Activated CD4-positive, alpha-beta memory T cell treated with anti-CD3 and anti-CD28 coated beads for 36 hours (primary cell): ENCODE results near the gene RHBDD3. TPM values are rescaled to one million over a fixed set of nuclear protein-coding genes. Genes with fewer than 3 reads are reported as not detected.

Experiments used
- CTCF ChIA-PET: fragments of 350-600 bp; sonication (Branson Sonifier 250); formaldehyde crosslinking; loops from one replicate; lab custom pipeline; 2021; ENCODE audit warnings: antibody characterized with exemption, inconsistent platforms; lab: Charles Lee
- POLR2A ChIA-PET: fragments of 350-600 bp; sonication (Branson Sonifier 250); formaldehyde crosslinking; loops from one replicate; lab custom pipeline; 2021; ENCODE audit warnings: antibody characterized with exemption; lab: Charles Lee
- DNase-seq: peaks from one replicate; pipeline ENCODE4 v3.0.0-alpha.2; 2020
- H3K27ac Mint-ChIP-seq: one replicate; pipeline ENCODE4 v1.8.0; 2021; ENCODE audit warnings: mixed read lengths
- H3K27me3 Mint-ChIP-seq: one replicate; pipeline ENCODE4 v1.8.0; 2021; ENCODE audit warnings: mixed read lengths
- H3K36me3 Mint-ChIP-seq: one replicate; pipeline ENCODE4 v1.8.0; 2021; ENCODE audit warnings: mixed read lengths
- H3K4me1 Mint-ChIP-seq: one replicate; pipeline ENCODE4 v1.8.0; 2021; ENCODE audit warnings: low read depth, mixed read lengths
- H3K4me3 Mint-ChIP-seq: one replicate; pipeline ENCODE4 v1.8.0; 2021; ENCODE audit warnings: mild to moderate bottlenecking, mixed read lengths
- H3K9me3 Mint-ChIP-seq: one replicate; pipeline ENCODE4 v1.8.0; 2021; ENCODE audit warnings: mixed read lengths
- intact Hi-C: fragments of 100-400 bp; cut with micrococcal nuclease; formaldehyde crosslinking; loops from one replicate; pipeline ENCODE4 v1.15.1; 2023
- total RNA-seq, 2 experiments: library from RNA; stranded (reverse); gene quantifications; one replicate each; pipeline ENCODE4 v1.2.3, GENCODE V29; 2021

The RHBDD3 gene
- total RNA-seq, 2 experiments from 2014 or later, result 20.2 to 21.1 TPM

DNA sequence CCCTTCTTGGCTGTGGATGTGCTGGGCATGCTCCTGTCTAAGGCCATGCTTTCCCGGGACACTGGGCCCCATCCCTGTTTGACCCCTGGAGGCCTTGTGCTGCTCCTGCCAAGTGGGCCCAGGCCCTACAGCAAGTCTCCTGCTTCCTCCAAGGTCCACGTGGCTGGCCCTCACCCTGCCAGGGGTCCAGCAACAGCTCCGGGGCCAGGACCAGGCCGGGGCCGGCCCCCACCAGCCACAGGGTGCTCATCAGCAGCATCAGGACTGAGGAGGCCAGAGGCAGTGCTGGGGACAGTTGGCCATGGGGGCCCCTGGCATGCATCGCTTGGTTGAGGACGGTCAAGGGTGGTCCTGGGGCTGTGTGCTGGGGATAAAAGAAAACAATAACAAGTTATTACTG is 2.5 kb downstream of the RHBDD3 start:
- CTCF ChIA-PET, result no interaction called here
- no peak for DNase-seq
- H3K4me1 Mint-ChIP-seq, result peaks cover 20% of the 10 kb centered on the region
- no peak overlapping the region for H3K27ac Mint-ChIP-seq
- intact Hi-C loops, result loop anchor here (5.0 kb wide), 2 partner anchors 42 to 122 kb away; partner anchors contain the start of genes AP1B1 and GAS2L1
- H3K9me3 Mint-ChIP-seq, result no peaks in the 10 kb centered on the region
- POLR2A ChIA-PET, result no interaction called here
- H3K27me3 Mint-ChIP-seq, result no peaks in the 10 kb centered on the region
- H3K36me3 Mint-ChIP-seq, result peaks cover 28% of the 10 kb centered on the region
- no peak overlapping the region for H3K4me3 Mint-ChIP-seq

DNA sequence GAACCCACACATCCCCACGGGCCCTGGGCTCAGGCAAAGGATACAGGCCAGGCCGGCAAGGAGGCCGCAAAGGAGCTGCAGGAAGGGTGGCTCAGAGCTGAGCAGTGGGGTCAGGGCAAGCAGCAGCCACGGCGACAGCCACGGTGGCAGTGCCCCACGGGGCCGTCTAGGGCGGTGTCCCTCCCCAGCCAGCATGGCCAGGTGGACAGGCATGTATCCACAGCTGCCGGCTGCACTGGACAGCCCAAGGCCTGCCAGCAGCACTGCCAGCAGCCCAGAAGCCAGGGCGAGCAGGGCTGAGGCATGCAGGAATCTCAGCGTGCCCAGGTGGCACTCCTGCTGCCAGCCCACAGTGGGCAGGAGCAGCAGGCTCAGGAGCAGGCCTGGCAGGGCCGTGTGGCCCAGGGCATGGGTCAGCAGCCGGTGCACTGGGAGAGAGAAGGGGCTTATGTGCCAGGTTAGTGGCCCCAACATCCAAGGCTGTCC is 3.9 kb downstream of the RHBDD3 start:
- Mint-ChIP-seq H3K4me1 (peaks cover 11% of the 10 kb centered on the region), H3K27me3 (no peaks in the 10 kb centered on the region), H3K4me3 (no peak overlapping the region), H3K9me3 (no peaks in the 10 kb centered on the region), H3K36me3 (peaks cover 15% of the 10 kb centered on the region), H3K27ac (no peak overlapping the region)
- no peak for DNase-seq
- POLR2A ChIA-PET, result no interaction called here
- intact Hi-C loops, result no loop called here
- CTCF ChIA-PET, result no interaction called here

DNA sequence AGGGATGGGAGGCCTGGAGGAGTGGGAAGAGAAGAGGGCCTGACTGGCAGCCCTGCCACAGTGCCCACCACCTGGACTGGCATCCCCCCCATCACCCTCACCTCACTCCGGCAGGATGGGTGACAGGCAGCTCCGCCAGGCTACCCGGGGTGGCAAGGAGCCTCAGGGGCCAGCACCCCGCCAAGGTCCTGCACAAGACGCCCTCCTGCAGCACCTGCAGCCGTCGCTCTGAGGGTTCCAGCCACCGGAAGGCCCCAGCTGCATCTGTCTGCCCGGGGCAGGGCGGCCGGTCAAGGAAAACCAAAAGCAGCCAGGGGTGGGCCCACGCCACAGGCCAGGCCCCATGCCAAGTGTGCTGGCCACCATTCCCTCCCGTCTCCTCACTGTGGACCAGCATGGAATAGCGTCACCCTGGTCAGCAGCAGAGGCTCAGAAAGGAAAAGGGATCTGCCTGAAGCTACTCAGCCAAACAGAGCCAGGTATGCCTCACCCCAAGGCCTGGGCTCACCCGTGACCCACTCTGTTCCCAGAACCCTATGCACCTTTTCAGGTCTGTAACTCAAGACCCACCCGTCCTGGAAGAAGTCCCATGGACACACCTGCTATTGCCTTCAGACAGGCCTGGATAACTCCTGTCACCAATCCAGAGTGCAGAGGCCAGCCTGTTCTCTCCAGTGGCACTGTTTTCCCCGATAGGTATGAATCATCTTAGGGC is 7.0 kb downstream of the RHBDD3 start:
- no peak for DNase-seq

DNA sequence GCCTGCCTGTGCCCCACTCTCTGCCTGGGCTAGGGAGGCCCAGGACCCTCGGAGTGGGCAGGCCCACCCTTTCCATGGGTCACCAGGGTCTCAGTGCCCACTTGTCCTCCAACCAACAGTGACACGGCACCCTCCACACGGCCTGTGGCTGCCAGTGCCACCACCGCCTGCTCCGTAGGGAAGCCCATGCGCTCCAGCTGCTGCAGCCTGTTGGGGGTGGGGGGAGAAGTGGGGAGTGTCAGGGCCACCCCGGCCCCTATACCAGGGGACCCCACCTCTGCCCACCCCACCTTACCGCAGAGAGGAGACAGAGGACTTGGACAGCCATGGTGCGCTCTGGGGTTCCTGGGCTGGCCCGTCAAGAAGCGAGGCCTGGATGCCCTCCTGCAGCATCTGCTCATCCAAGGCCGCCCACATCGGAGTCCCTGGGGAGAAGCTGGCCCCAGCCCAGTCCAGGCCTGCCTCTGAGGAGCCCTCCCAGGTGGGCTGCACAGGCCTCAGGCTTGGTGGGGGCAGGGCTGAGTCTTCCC is 7.7 kb downstream of the RHBDD3 start:
- no peak overlapping the region for H3K4me3 Mint-ChIP-seq
- DNase-seq, result no peak
- H3K36me3 Mint-ChIP-seq, result no peaks in the 10 kb centered on the region
- POLR2A ChIA-PET, result no interaction called here
- CTCF ChIA-PET, result no interaction called here
- peaks cover 2% of the 10 kb centered on the region for H3K4me1 Mint-ChIP-seq
- no peaks in the 10 kb centered on the region for H3K9me3 Mint-ChIP-seq
- no peak overlapping the region for H3K27ac Mint-ChIP-seq
- intact Hi-C loops, result no loop called here
- no peaks in the 10 kb centered on the region for H3K27me3 Mint-ChIP-seq

More for the DNA sequence above, 7.0 kb downstream of the RHBDD3 start:
- POLR2A ChIA-PET, result no interaction called here
- no peak overlapping the region for H3K4me3 Mint-ChIP-seq
- CTCF ChIA-PET, result no interaction called here
- H3K36me3 Mint-ChIP-seq, result peaks cover 3% of the 10 kb centered on the region
- no peak overlapping the region for H3K27ac Mint-ChIP-seq
- intact Hi-C loops, result no loop called here
- peaks cover 2% of the 10 kb centered on the region for H3K4me1 Mint-ChIP-seq
- no peaks in the 10 kb centered on the region for H3K9me3 Mint-ChIP-seq
- no peaks in the 10 kb centered on the region for H3K27me3 Mint-ChIP-seq

DNA sequence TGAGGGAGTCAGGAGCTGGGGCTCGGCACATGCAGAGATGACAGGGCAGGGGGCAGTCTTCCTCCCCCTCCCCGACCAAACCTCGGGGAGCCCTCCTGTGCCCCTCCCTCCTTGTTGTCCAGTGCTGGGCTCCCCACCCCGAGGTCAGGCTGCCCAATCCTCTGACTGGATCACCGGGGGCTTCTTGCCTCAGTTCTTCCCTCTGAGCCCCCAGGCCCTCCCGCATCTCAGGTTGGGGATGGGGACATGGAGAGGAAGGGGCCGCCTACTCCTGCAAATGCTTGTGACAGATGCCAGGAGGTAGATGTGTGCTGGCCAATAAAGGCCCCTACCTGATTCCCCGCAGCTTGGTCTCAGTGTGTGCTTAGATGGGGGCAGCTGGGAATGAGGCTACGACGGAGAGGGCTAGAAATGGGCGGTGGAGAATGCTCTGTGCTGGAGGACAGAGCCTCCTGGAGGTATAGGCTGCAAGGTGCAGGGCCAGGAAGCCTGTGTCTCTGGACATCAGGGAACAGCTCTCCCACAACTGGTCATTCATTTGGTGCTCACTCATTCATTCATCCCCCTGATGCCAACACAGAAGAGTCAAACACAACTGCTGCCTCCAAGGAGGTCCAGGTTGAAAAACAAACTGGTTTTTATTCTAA is 8.4 kb downstream of the RHBDD3 start:
- H3K27ac Mint-ChIP-seq, result no peak overlapping the region
- intact Hi-C loops, result no loop called here
- H3K27me3 Mint-ChIP-seq, result no peaks in the 10 kb centered on the region
- H3K4me3 Mint-ChIP-seq, result no peak overlapping the region
- no peaks in the 10 kb centered on the region for H3K9me3 Mint-ChIP-seq
- H3K36me3 Mint-ChIP-seq, result no peaks in the 10 kb centered on the region
- H3K4me1 Mint-ChIP-seq, result peaks cover 2% of the 10 kb centered on the region
- DNase-seq, result no peak
- ChIA-PET CTCF (no interaction called here), POLR2A (no interaction called here)

DNA sequence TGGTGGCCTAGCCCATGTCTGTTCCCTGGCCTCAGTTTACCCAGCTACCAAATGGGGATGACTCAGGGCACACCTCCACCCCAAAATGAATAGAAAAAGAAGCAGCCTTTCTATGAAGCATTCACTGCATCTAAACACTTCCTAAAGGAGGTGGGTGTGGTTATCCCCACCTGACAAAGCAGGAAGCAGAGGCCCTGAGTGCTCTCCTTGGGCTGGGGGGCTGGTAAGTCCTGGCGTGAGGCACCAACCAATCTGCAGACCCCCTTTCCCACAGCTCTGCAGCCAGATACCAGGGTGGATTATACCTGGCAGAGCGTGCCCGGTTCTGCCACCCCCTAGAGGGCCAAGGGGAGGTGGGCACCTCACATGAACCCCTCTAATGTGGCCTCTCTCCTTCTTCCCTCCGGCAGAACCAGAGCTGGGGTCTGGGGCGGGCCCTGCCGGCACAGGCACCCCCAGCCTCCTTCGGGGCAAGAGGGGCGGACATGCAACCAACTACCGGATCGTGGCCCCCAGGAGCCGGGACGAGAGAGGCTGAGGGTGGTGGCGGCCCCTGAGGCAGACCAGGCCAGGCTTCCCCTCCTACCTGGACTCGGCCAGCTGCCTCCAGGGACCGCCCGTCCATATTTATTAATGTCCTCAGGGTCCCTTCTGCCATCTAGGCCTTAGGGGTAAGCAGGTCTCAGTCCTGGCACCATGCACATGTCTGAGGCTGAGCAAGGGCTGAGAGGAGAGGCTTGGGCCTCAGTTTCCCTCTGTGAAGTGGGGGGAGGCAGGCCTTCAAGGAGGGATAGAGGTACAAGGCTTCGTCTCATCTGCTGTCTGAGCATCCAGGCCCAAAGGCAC is 9.2 kb downstream of the RHBDD3 start:
- no peak for DNase-seq
- POLR2A ChIA-PET, result no interaction called here
- peaks cover 2% of the 10 kb centered on the region for H3K4me1 Mint-ChIP-seq
- H3K27me3 Mint-ChIP-seq, result no peaks in the 10 kb centered on the region
- H3K4me3 Mint-ChIP-seq, result no peak overlapping the region
- no peak overlapping the region for H3K27ac Mint-ChIP-seq
- intact Hi-C loops, result no loop called here
- CTCF ChIA-PET, result no interaction called here
- no peaks in the 10 kb centered on the region for H3K9me3 Mint-ChIP-seq
- H3K36me3 Mint-ChIP-seq, result no peaks in the 10 kb centered on the region

DNA sequence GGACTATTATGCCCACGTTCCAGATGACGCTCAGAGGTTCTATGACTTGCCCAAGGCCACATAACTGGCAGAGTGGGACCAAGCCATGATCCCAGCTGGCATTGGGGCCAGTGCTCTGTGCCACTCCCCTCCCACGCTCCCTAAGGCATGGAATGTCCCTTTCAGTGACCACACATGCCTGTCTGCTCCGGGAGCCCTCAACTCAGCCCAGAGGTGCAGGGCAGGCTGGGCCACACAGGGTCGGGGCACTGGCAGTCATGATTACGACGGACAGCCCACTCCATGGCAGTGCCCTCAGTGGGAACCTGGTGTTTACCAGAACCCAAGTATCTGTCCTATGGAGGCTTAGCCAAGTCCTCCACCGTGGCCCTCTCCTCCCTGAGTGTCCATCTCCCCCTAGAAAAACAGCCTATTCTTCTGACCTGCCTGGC is 10.0 kb downstream of the RHBDD3 start:
- Mint-ChIP-seq H3K4me3 (no peak overlapping the region), H3K27me3 (peaks cover 2% of the 10 kb centered on the region), H3K36me3 (no peaks in the 10 kb centered on the region), H3K4me1 (peaks cover 2% of the 10 kb centered on the region), H3K27ac (no peak overlapping the region), H3K9me3 (no peaks in the 10 kb centered on the region)
- POLR2A ChIA-PET, result no interaction called here
- intact Hi-C loops, result no loop called here
- no peak for DNase-seq
- CTCF ChIA-PET, result no interaction called here

DNA sequence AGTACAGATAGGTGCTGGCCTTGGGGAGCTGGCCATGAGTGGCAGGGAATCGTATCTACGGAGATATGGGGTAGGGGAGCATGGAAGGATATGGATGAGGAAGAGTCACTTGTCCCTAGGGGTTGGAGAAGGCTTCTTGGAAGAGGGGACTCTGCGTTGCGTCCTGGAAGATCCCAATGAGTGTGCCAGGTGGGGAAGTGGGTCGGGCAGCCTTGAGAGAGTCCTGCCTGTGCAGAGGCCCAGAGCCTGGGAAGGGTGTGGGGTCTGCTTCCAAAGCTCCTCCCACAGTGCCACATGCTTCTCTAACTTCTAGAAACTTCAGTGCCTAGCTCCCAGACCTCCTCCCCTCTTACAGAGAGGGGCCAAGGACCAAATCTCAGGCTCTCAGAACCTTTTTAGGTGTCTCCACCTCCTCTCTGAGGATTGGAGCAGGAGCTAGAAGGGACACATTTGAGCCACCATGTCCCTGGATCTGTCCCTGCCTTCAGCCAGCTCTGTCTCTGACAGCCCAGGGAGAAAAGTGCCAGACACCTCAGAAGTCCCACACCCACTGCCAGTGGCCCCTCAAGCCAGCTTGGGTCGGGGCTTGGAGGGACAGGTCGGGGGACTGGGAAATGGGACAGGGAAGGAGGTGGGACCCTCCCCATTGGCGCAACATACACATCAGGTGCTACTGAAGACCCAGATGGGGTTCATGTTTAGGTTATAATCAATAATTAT is 11.0 kb downstream of the RHBDD3 start:
- H3K4me3 Mint-ChIP-seq, result no peak overlapping the region
- no peaks in the 10 kb centered on the region for H3K9me3 Mint-ChIP-seq
- H3K27ac Mint-ChIP-seq, result no peak overlapping the region
- no peak for DNase-seq
- ChIA-PET CTCF (interaction anchor here (0.9 to 2.1 kb wide), 2 partner anchors 9 to 11 kb away, joined by 3 to 11 read pairs; no protein-coding TSS in a partner anchor), POLR2A (no interaction called here)
- no peaks in the 10 kb centered on the region for H3K36me3 Mint-ChIP-seq
- intact Hi-C loops, result no loop called here
- peaks cover 2% of the 10 kb centered on the region for H3K4me1 Mint-ChIP-seq
- H3K27me3 Mint-ChIP-seq, result peaks cover 2% of the 10 kb centered on the region

DNA sequence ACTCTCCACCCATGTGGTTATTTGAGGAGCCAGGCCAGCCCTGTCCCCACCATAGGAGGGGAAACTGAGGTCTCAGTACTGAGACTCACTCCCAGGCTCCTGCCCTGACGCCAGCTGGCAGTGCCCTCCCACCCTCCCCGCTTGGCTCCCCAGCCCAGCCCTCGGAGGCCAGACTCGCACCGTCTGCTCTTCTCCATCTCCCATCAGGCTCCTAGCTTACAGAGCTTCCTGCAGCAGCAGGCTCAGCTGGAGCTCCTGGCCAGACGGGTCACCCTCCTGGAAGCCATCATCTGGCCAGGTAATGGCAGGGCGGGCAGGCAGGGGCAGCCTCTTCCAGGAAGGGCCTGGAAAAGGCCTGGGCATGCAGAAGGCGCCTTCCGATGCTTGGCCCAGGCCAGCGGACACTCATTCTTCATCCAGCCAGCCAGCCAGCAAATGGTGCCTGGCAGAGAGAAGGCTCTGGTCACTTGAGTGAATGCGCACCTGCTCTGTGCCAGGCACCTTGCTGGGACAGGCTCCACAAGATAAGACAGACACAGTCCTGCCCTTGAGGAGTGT is 12.6 kb downstream of the RHBDD3 start:
- ChIA-PET CTCF (interaction anchor here (0.9 to 2.1 kb wide), 2 partner anchors 10 kb away, joined by 3 to 11 read pairs; no protein-coding TSS in a partner anchor), POLR2A (no interaction called here)
- Mint-ChIP-seq H3K27ac (no peak overlapping the region), H3K27me3 (peaks cover 2% of the 10 kb centered on the region), H3K36me3 (no peaks in the 10 kb centered on the region), H3K4me1 (peaks cover 2% of the 10 kb centered on the region), H3K4me3 (no peak overlapping the region), H3K9me3 (no peaks in the 10 kb centered on the region)
- DNase-seq, result no peak
- intact Hi-C loops, result no loop called here

DNA sequence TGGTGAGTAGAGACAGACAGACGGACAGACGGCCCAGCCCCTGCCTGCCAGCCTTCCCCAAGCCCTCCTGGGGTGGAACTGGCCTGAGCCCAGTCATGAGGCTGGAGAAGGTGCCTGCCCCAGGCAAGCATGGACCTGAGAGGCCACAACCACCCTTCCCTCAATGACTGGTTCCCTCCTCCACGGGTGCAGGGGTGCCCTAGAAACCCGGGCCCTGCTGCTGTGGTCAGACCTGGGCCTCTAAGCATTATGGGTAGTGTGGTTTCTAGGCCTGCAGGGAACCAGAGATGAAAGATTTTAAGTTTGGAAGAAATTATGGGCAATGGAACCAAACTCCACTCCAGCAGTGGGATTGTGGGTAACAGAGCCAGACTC is 13.5 kb downstream of the RHBDD3 start:
- intact Hi-C loops, result no loop called here
- Mint-ChIP-seq H3K27ac (no peak overlapping the region), H3K27me3 (peaks cover 2% of the 10 kb centered on the region), H3K4me1 (peaks cover 2% of the 10 kb centered on the region), H3K36me3 (no peaks in the 10 kb centered on the region), H3K9me3 (no peaks in the 10 kb centered on the region), H3K4me3 (no peak overlapping the region)
- no peak for DNase-seq
- ChIA-PET POLR2A (no interaction called here), CTCF (interaction anchor here (0.9 kb wide), 1 partner anchor 9 kb away, joined by 3 read pairs; no protein-coding TSS in a partner anchor)

DNA sequence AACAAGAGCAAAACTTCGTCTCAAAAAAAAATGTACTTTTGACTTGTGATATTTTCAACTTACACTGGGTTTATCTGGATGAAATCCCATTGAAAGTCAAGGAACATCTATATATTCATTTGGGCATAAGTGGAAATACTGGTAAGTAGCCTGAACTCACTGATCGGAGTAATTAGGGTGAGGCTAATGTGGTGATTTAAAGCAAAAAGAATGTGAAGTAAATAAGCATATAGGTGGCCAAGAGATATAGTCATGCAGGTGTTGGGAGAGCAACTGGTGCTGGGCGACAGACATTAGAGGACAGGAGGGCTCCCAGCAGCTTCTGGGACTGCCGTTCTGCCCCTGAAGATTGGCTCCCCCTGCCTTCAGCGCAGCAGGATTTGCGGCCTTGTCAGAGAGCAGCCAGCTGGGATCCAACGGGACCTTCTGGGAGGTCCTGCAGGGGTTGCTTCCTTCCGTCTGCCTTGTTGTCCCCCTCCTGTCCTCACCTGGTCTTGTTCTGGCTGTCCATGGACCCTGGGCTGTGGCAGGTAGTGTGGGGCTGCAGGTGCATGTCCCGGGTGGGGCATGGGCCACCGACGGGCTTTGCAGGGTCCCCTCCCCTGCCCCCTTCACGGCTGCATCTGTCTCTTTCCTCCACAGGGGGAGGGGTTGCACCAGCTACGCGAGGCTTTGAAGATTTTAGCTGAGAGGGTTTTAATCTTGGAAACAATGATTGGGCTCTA is 14.1 kb downstream of the RHBDD3 start:
- ChIA-PET CTCF (interaction anchor here (0.9 kb wide), 1 partner anchor 8 kb away, joined by 3 read pairs; no protein-coding TSS in a partner anchor), POLR2A (no interaction called here)
- H3K27ac Mint-ChIP-seq, result no peak overlapping the region
- no peaks in the 10 kb centered on the region for H3K36me3 Mint-ChIP-seq
- no peak overlapping the region for H3K4me3 Mint-ChIP-seq
- H3K27me3 Mint-ChIP-seq, result peaks cover 2% of the 10 kb centered on the region
- peaks cover 2% of the 10 kb centered on the region for H3K4me1 Mint-ChIP-seq
- no peak for DNase-seq
- intact Hi-C loops, result no loop called here
- H3K9me3 Mint-ChIP-seq, result no peaks in the 10 kb centered on the region
